SH-SY5Y (cell line): Measurements from ENCODE around the gene GPR34.

ENCODE experiments used
- GATA2 ChIP-seq: IDR thresholded peaks from 2 replicates; pipeline ENCODE4 v1.6.1; 2011; ENCODE audit warnings: mild to moderate bottlenecking, low read depth, low read length
- GATA3 ChIP-seq: IDR thresholded peaks from 2 replicates; pipeline ENCODE4 v1.6.1; 2011; ENCODE audit warnings: low read depth, mild to moderate bottlenecking, low read length, moderate library complexity

GRCh38 chrX:41721590-41721989 lies 32.8 kb downstream of the GPR34 start:
- TF ChIP-seq GATA2 (no peak), GATA3 (no peak)
